ENCODE measurements around the gene HRH2. TPM values are rescaled to one million over a fixed set of nuclear protein-coding genes. Genes with fewer than 3 reads are reported as not detected.

The HRH2 gene
- total RNA-seq, 1 experiment from 2014 or later = 3.3 TPM

- Histone ChIP-seq H3K23me2 (ENCODE audit: insufficient read length, low read depth, low read length, poor library complexity, severe bottlenecking) (no peaks in the 10 kb centered on the region), H3K79me1 (ENCODE audit: insufficient read depth, low read depth, low read length, poor library complexity, severe bottlenecking) (no peaks in the 10 kb centered on the region), H3K18ac (ENCODE audit: insufficient read length, low read depth, low read length) (no peak overlapping the region), H3K14ac (ENCODE audit: insufficient read depth, low read length) (no peak overlapping the region; the same call in 1 of the 2 replicates), H3K4me2 (ENCODE audit: insufficient read depth, insufficient read length, low read length) (no peak overlapping the region), H4K20me1 (ENCODE audit: control insufficient read depth, insufficient read depth, insufficient read length) (no peaks in the 10 kb centered on the region), H2BK5ac (ENCODE audit: insufficient read length, low read length) (no peak overlapping the region), H3K4me1 (ENCODE audit: insufficient read depth, low read length) (peaks cover 2% of the 10 kb centered on the region; the same call in 1 of the 2 replicates), H3K27ac (ENCODE audit: insufficient read length, low read depth, low read length) (no peak overlapping the region), H3K9me3 (ENCODE audit: control insufficient read depth, low read depth, low read length) (no peaks in the 10 kb centered on the region), H2AK5ac (ENCODE audit: insufficient read length, low read length) (no peak overlapping the region), H2BK20ac (ENCODE audit: low read depth, low read length, poor library complexity, severe bottlenecking) (no peak overlapping the region), H2BK12ac (ENCODE audit: insufficient read length, low read depth, low read length) (no peak overlapping the region), H3T11ph (ENCODE audit: low read length) (no peak overlapping the region), H3K27me3 (ENCODE audit: insufficient read depth, low read length) (no peaks in the 10 kb centered on the region), H2BK120ac (ENCODE audit: low read depth, low read length, poor library complexity, severe bottlenecking) (no peak overlapping the region), H3K79me2 (ENCODE audit: insufficient read depth, low read length) (no peaks in the 10 kb centered on the region), H2BK15ac (ENCODE audit: low read depth, low read length) (no peak overlapping the region), H2AFZ (ENCODE audit: low read length) (no peak overlapping the region), H4K5ac (ENCODE audit: insufficient read length, low read depth, low read length) (no peak overlapping the region), H4K8ac (replicated peaks; ENCODE audit: insufficient read length, low read depth, low read length) (no peak overlapping the region), H3K4ac (ENCODE audit: low read depth, low read length) (no peak overlapping the region), H3K23ac (ENCODE audit: insufficient read length, low read depth, low read length) (no peak overlapping the region), H4K91ac (ENCODE audit: insufficient read length, low read depth, low read length) (no peak overlapping the region), H3K56ac (ENCODE audit: insufficient read length, low read depth, low read length) (no peak overlapping the region), H3K9ac (ENCODE audit: extremely low read depth, insufficient read length, low read length) (no peak overlapping the region)
- Mint-ChIP-seq H3K36me3 (ENCODE audit: insufficient read depth in 1 of 3, low read depth in 3 of 3) (no peaks in the 10 kb centered on the region), H3K4me1 (peaks cover 10 to 11% of the 10 kb centered on the region in 2 experiments), H3K27ac (no peak overlapping the region; a peak in 1 of 7 replicates), H3K27me3 (ENCODE audit: low read depth) (peaks cover 40% of the 10 kb centered on the region), H3K9me3 (no peaks in the 10 kb centered on the region), H3K4me3 (no peak overlapping the region)
- TF ChIP-seq, protein P1, sequence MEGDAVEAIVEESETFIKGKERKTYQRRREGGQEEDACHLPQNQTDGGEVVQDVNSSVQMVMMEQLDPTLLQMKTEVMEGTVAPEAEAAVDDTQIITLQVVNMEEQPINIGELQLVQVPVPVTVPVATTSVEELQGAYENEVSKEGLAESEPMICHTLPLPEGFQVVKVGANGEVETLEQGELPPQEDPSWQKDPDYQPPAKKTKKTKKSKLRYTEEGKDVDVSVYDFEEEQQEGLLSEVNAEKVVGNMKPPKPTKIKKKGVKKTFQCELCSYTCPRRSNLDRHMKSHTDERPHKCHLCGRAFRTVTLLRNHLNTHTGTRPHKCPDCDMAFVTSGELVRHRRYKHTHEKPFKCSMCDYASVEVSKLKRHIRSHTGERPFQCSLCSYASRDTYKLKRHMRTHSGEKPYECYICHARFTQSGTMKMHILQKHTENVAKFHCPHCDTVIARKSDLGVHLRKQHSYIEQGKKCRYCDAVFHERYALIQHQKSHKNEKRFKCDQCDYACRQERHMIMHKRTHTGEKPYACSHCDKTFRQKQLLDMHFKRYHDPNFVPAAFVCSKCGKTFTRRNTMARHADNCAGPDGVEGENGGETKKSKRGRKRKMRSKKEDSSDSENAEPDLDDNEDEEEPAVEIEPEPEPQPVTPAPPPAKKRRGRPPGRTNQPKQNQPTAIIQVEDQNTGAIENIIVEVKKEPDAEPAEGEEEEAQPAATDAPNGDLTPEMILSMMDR (conservative IDR thresholded peaks at IDR 0.05) = no peak
- no CpG with 5 or more reads among the region's 10 CpGs for WGBS (ENCODE audit: extremely low coverage, insufficient read length, low lambda C conversion rate)
- DNase-seq = no peak
These were observed 84.6 kb downstream of the HRH2 start for GRCh38 chr5:175742290-175742994.
